ENCODE measurements around the gene TPRN.

DNA sequence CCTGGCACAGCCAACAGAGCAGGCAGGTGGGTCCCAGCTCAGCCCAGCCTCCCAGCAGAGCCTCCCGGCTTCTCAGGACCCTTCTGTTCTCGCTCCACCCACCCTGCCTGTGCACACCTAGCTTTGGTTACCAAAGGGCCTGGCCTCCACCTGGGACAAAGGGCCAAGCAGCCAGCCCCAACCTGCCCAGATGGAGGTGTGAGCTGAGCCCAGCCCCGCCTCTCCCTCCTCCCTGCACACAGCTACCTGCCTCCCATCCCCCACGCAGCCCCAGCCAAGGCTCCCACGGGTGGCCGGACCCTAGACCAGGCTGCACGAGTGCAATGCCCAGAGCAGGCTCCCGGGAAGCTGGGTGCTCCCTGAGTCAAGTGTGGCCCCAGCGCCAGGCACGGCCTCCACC, 5.6 kb downstream of the TPRN start:
- TF ChIP-seq POLR2AphosphoS5 (IDR thresholded peaks at IDR 0.05; ENCODE audit: insufficient read depth, low read depth, low read length) = no peak
- TF ChIP-seq, protein P1, sequence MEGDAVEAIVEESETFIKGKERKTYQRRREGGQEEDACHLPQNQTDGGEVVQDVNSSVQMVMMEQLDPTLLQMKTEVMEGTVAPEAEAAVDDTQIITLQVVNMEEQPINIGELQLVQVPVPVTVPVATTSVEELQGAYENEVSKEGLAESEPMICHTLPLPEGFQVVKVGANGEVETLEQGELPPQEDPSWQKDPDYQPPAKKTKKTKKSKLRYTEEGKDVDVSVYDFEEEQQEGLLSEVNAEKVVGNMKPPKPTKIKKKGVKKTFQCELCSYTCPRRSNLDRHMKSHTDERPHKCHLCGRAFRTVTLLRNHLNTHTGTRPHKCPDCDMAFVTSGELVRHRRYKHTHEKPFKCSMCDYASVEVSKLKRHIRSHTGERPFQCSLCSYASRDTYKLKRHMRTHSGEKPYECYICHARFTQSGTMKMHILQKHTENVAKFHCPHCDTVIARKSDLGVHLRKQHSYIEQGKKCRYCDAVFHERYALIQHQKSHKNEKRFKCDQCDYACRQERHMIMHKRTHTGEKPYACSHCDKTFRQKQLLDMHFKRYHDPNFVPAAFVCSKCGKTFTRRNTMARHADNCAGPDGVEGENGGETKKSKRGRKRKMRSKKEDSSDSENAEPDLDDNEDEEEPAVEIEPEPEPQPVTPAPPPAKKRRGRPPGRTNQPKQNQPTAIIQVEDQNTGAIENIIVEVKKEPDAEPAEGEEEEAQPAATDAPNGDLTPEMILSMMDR (IDR thresholded peaks at IDR 0.05; ENCODE audit: extremely low read depth in 1 of 2, insufficient read depth in 1 of 2, low read depth in 1 of 2, low read length in 2 of 2) = no peak
- TF ChIP-seq POLR2A (IDR thresholded peaks at IDR 0.05; ENCODE audit: low read depth, low read length) = no peak
- TF ChIP-seq, protein P2, sequence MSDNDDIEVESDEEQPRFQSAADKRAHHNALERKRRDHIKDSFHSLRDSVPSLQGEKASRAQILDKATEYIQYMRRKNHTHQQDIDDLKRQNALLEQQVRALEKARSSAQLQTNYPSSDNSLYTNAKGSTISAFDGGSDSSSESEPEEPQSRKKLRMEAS (IDR thresholded peaks at IDR 0.05; ENCODE audit: insufficient read depth, insufficient read length) = no peak
- no peak for TF ChIP-seq EZH2 (IDR thresholded peaks at IDR 0.05; ENCODE audit: borderline replicate concordance, low read depth, low read length, severe bottlenecking)
